H7 (cell line): ENCODE data around the gene AHDC1. TPM values are rescaled to one million over a fixed set of nuclear protein-coding genes. Genes with fewer than 3 reads are reported as not detected.

Experiments
- DNase-seq: peaks from one replicate; pipeline ENCODE4 v3.0.0; 2012
- H3K27me3 ChIP-seq: 2 replicates; pipeline ENCODE4 v1.6.0; 2011; ENCODE audit warnings: mild to moderate bottlenecking, low read length; ENCODE audit not compliant: control insufficient read depth, insufficient read depth
- H3K36me3 ChIP-seq: replicated peaks from 2 replicates; pipeline ENCODE4 v1.5.1; 2011; ENCODE audit warnings: low read length; ENCODE audit not compliant: control insufficient read depth, insufficient read depth
- H3K4me3 ChIP-seq: 2 replicates; pipeline ENCODE4 v1.5.1; 2011; ENCODE audit warnings: low read depth, mild to moderate bottlenecking, control low read depth, low read length, moderate library complexity; ENCODE audit not compliant: insufficient read depth
- total RNA-seq: library from RNA; depleted of rRNA; stranded (reverse); fragments of >200 nt; shearing (Covaris generic); gene quantifications from 2 replicates; pipeline ENCODE4 v1.2.3, GENCODE V29; 2014

Gene AHDC1
- total RNA-seq, 1 experiment from 2014 or later = 11.2 TPM

DNA sequence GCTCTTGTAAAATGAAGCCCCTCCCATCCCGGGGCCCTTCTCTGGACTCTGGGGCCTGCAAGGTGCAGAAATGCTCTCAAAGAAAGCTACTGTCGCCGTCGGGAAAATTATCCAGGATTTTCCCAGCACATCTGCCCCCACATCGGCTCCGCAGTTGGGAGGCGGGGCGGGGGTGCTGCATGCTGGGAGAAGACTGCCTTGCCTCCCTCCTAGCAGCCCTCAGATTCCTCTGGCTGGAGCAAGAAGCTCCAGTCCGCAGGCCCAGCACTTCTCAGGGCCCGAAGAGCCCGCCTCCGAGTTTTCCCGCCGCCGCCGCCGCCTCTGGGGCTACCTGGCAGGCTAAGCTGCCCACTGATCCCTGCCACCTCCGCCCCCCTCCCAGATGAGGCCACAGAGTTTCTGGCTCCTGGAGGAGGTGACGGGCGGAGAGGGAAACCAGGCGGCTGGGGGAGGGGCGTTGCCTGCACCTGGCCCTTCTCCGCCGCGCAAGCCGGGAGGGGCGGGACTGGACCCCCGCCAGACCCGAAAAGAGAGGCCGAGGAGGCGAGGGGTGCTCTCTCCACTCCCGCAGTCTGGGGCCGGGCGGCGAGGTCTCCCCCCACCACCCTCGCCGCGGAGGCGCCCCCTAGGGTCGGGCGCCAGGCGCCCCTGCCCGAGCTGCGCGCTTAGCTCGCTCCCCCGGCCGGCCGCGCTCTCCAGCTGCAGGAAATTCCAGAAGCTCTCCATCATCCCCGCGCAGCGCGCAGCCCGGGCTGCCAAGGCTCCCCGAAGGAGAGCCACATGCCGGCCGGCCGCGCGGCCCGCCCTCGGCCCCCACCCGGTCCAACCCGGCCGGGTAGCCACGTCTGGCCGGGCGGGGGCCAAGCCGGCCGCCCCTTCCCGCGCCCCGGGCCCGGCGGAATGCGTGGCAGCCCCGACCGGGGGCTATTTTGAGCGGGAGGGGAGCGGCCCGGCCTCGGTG lies 28.8 kb downstream of the AHDC1 start:
- DNase-seq = peak; percentile 96
- H3K4me3 ChIP-seq = peak overlapping the region; percentile 58
- no peaks in the 10 kb centered on the region for H3K36me3 ChIP-seq
- no peaks in the 10 kb centered on the region for H3K27me3 ChIP-seq

DNA sequence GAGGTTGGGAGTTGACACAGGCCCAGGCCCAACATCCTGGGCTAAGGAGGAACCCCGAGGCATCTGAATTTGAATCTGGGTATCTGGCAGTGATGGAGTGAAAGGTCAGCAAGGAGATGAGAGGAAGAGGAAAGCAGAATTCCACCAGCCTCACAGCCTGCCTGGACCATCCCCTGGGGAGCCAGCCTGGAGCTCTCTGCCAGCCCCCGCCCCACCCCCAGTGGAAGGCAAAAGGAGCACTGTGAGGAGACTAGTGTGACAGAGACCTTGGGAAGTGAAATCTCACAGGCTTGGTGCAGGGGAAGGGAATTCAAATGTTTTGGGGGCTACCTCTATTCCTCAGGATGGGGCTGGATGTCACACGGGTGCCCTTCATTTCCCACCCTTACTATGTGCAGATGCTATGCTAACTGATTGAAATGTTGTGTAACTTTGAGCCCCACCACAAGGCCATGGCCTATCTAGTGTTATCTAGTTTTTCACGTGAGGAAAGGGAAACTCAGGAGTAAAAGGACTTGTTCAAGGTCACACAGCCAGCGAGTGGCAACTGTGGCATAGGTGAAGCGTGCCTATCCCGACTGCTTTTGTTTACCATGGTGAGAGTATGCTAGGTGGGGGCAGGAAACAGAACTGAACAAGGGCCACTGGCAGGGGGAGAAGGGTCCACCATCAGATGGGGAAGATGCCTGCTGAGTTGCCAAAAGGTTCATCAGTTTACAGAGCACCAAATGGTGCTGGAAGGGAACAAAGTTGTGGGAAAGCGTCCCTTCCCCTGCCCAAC lies 29.8 kb downstream of the AHDC1 start:
- no peak for DNase-seq
- Histone ChIP-seq H3K27me3 (no peaks in the 10 kb centered on the region), H3K36me3 (no peaks in the 10 kb centered on the region), H3K4me3 (peak overlapping the region; percentile 58; the same call in 1 of the 2 replicates)

DNA sequence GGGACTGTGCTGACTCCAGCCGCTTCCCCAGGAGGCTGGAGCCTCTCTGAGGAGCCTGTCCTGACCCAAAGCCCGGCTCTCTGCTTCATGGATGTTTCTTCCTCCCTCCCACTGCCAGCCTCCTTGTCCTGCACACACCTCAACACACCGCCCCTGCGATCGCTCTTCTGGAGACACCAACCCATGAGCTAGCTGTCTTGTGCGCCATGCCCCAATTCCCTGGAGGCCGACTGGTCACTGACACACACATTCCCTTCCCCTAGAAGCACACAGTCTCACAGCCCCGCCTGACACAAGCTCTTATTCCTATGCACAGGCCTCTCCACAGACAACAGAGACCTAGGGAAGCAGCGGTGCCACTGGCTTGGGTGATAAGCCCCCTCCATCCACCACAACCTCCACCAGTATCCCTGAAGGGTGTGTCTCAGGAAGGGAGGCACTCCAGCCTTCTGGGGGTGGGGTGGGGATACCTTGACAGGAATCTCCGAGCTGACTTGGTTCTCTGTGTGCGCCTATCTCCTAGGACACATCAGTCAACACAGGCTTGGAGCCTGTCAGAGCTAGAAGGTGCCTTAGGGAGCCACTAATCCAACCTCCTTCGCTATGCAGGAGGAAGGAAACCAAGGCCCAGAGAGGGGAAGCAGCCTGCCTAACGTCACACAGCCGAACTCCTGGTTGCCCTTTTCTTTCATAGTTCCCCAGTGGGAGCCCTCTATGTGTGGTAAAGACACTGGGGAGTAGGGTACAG lies 31.1 kb downstream of the AHDC1 start:
- Histone ChIP-seq H3K27me3 (no peaks in the 10 kb centered on the region), H3K4me3 (no peak overlapping the region), H3K36me3 (no peaks in the 10 kb centered on the region)
- no peak for DNase-seq

DNA sequence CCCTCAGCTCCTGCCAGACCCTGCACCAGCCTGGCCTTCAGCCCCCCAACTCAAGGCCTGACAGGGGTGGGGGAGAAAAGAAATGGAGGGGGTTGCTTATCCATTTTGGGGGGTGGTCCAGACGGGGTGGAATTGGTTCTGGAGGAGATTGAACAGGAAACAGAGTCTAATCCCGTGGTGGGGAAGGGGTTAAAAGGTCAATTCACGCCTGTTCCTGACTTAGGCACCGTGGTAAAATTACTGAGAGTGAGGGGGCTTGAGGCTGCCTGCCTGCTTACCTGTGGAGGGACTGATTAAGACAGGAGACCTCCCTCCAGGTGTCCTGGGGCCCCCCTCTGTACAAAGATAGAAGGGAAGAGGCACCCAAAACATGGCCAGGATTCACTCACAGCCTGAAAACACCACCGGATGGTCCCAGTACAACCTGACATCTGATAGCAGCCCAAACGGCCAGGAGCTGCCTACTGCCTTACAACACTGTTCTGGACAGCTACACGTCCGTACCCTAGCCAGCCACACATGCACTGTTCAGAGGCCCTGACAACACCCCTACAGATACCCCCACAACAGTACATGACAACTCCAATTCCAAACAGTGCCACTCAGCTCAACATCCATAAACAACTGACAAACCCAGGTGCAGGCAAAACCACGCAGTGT lies 31.8 kb downstream of the AHDC1 start:
- Histone ChIP-seq H3K4me3 (no peak overlapping the region), H3K36me3 (no peaks in the 10 kb centered on the region), H3K27me3 (no peaks in the 10 kb centered on the region)
- peak; percentile 74 for DNase-seq

DNA sequence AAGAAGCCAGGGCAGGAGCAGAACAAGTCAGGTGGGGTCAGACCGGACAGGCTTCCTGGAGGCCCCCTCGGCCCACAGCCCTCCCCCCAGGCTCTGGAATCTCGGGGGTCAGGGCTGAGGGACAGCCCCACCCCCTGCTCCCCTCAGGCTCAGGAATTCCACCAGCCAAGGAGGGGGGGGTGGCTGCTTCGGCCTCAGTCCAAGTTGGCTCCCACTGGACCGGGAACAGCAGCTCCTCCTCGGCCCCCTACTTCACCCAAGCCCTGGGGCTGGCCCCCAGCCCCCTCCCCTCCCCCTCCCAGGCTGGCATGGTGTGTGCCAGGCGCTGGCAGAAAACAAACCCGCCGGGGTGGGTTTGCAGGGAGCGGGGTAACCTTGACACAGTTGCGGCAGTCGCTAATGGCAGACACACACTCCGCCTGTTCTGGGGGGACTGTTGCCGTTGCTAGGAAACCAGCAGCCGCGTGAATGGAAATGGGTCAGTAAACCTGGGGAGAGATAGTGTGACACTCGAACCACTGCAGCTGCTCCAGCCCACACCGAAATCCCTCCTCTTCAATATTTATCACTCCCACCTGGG lies 32.4 kb downstream of the AHDC1 start:
- no peak overlapping the region for H3K4me3 ChIP-seq
- no peaks in the 10 kb centered on the region for H3K27me3 ChIP-seq
- peak; percentile 81 for DNase-seq
- no peaks in the 10 kb centered on the region for H3K36me3 ChIP-seq

DNA sequence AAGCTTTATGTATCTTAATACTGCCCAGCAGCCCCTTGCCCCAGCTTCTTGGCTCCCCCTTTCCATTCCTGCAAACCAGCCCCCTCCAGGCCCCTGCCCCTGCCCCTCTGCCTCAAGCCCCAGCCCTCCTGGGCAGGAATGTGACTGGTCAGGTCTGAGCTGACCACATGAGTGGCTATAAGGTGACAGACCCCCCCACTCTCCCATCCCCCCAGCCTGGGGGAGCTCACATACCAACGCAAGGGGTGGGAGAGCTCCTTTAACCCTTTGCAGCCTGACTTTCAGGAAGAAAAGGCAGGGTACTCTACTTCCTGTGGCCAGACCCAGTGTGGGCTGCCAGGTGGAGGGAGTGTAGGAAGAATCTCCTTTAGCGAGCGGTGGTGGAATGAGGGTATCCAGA lies 33.2 kb downstream of the AHDC1 start:
- Histone ChIP-seq H3K4me3 (no peak overlapping the region), H3K27me3 (no peaks in the 10 kb centered on the region), H3K36me3 (no peaks in the 10 kb centered on the region)
- peak; percentile 84 for DNase-seq

DNA sequence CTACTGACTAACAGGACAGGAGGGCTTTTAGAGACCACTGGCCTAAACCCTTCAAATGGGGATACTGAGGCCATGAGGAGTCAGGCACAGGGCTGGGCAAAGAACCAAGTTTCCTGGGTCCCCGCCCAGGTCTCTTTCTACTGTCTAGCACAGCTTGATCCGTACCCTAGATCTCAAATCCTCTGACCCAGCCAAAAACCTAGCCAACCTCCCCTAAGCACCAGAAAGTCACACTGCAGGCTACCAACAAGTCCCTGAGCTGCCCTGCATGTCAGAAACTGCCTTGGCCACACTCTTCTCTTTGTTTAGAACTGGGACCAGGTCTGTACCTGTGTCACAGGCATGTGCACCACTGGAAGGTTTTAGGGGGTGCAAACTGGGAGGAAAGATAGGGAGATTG lies 33.6 kb downstream of the AHDC1 start:
- H3K4me3 ChIP-seq = no peak overlapping the region
- H3K27me3 ChIP-seq = no peaks in the 10 kb centered on the region
- no peak for DNase-seq
- H3K36me3 ChIP-seq = no peaks in the 10 kb centered on the region

DNA sequence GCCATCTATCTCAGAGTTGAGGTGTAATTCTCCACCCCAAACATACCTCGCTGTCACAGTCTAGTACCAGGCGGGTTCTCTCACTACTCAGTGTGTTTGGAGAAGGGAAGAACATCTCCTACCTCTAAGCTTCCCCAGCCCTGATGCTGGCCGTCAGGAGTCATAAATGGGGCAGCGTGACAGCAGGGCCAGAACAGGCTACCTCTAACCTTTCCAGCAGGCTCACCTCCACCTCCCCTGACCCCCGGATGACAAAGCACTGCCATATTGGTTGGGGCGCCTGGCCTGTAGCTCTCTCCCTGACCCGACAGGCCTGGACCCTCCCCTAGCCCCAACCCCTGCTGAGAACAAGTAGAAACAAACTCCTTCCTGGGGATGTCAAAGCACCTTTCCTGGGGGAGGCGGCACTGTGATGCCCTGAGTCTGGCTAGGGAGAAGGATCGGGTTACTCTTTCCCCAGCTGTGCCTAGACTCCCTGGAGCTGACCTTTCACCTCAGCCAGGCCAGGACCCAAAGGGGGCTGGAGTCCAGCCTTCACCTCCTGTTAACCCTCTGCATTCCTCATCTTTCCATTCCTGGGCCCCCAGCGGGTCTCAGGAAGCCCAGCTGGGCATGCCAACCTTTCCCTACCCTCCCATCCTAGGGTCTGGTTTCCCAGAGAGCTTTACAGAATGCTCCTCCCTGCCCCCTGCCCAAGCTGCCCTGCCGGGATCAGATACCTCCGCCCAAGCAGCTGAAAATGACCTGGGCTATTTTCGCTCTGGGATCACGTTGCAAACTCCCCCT lies 34.2 kb downstream of the AHDC1 start:
- Histone ChIP-seq H3K4me3 (no peak overlapping the region), H3K36me3 (no peaks in the 10 kb centered on the region), H3K27me3 (no peaks in the 10 kb centered on the region)
- DNase-seq = peak; percentile 74

DNA sequence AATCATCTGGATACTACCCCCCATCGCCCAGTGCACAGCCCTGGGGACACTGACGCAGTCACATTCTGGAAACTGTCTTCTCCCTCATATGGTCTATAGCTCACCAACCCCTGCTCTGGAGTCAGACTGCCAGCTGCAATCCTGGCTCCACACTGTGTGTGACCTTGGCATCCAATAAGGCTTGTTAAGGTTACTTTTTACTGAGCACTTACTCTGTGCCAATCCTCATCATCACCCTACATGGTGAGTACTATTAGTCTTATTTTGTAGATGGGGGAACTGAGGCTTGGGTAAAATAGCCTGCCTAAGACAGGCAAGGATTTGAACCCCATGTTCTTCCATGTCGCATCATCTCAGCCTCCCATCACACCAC lies 34.9 kb downstream of the AHDC1 start:
- Histone ChIP-seq H3K36me3 (no peaks in the 10 kb centered on the region), H3K4me3 (no peak overlapping the region), H3K27me3 (no peaks in the 10 kb centered on the region)
- no peak for DNase-seq

DNA sequence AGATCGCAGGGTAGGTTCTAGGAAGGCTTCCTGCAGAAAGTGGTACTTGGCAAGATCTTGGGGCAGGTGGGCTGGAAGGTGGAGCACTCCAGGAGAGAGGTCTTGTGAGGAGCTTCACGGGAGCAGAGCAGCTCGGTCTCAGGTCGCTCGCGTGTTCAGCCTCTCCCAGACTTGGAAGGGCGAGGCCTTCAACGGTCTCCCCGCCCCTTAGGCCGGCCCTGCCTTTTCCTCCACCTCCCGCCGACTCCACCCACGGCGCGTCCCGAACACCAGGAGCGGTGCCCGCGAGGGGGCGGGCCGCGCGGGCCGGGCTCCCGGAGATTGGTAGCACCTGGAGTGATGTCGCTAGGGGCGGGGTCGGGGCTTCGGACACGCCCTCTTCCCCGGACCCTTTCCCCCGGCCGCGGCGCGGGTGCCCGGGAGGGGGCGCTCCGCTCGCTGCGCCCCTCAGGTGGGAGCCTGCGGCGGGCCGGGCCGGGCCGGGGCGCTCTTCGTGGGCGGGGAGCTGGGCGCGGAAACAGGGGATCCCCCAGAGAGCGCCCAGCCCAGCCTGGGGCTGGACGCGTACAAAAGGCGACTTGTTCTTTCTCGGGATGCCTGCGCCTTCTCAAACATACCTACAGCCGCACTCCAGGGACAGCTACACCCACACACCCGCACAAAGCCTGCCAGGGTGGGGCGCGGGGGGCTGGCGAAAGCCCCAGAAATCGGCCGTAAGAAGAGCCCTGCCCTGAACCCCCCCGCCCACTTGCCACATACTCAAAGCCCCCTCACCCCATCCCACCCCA lies 35.5 kb downstream of the AHDC1 start:
- H3K4me3 ChIP-seq = peak overlapping the region; percentile 26
- no peaks in the 10 kb centered on the region for H3K27me3 ChIP-seq
- H3K36me3 ChIP-seq = no peaks in the 10 kb centered on the region
- DNase-seq = peak; percentile 99

DNA sequence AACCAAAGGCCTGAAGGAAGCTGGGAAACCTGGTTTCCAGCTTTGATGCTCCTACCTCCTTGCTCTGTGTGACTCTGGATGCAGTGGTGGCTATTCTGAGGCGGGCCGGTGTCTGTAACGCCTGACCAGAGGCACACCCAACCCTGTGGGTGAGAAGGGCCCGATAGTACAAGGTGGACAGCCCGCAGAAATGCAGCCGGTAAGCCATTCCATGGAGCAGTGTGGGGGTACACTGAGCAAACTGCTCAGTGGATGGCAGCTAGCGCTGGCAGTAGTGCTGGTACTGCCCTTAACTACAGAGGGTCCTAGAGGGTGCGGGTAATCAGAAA lies 36.0 kb downstream of the AHDC1 start:
- peak overlapping the region; percentile 6; the same call in 1 of the 2 replicates for H3K4me3 ChIP-seq
- no peaks in the 10 kb centered on the region for H3K27me3 ChIP-seq
- DNase-seq = no peak
- H3K36me3 ChIP-seq = no peaks in the 10 kb centered on the region

DNA sequence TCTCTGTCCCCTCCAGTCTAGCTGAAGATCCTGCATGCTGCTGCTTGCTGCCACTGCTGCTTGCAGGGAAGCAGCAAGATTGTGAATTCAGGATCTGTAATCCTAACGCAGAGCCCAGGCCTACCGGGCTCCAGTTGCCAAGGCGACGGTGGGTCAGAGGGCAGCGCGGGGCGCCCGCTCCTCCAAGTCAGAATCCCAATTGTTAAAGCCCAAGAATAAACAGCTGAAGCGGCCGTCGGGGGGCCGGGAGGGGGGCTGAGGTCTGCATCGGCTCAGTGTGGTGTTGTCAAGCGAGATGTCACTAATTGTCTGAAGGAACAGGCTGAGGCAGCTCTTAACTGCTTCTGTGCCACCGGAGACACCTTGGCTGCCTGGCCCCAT lies 36.8 kb downstream of the AHDC1 start:
- peak; percentile 73 for DNase-seq
- no peaks in the 10 kb centered on the region for H3K27me3 ChIP-seq
- H3K4me3 ChIP-seq = no peak overlapping the region
- no peaks in the 10 kb centered on the region for H3K36me3 ChIP-seq
